Trophoblast cell (in vitro differentiated cells and primary cell): ENCODE data around the gene RAD9B.

Experiments
- DNase-seq, 2 donors: peaks; one replicate each; pipeline ENCODE4 v3.0.0-alpha.2; 2016
- H2AFZ ChIP-seq: 2 replicates; pipeline ENCODE4 v1.6.1; 2013; ENCODE audit warnings: low read length, moderate library complexity, mild to moderate bottlenecking; ENCODE audit not compliant: insufficient read depth, poor library complexity
- H2AK5ac ChIP-seq: 2 replicates; pipeline ENCODE4 v1.6.1; 2013; ENCODE audit warnings: mild to moderate bottlenecking, low read length
- H2BK120ac ChIP-seq: 2 replicates; pipeline ENCODE4 v1.6.1; 2013; ENCODE audit warnings: low read length, mild to moderate bottlenecking, moderate library complexity; ENCODE audit not compliant: insufficient read depth, poor library complexity
- H2BK12ac ChIP-seq: 2 replicates; pipeline ENCODE4 v1.6.1; 2013; ENCODE audit warnings: mild to moderate bottlenecking, low read length, moderate library complexity
- H2BK5ac ChIP-seq: 2 replicates; pipeline ENCODE4 v1.6.1; 2013; ENCODE audit warnings: low read length, low read depth, moderate library complexity, mild to moderate bottlenecking; ENCODE audit not compliant: poor library complexity
- H3K14ac ChIP-seq: 2 replicates; pipeline ENCODE4 v1.6.1; 2013; ENCODE audit warnings: mild to moderate bottlenecking, low read length
- H3K18ac ChIP-seq: 2 replicates; pipeline ENCODE4 v1.6.1; 2013; ENCODE audit warnings: mild to moderate bottlenecking, low read length
- H3K23ac ChIP-seq: 2 replicates; pipeline ENCODE4 v1.6.1; 2013; ENCODE audit warnings: low read length
- H3K27ac ChIP-seq: 2 replicates; pipeline ENCODE4 v1.5.1; 2013; ENCODE audit warnings: low read depth, mild to moderate bottlenecking, inconsistent platforms, low read length, moderate library complexity
- H3K27me3 ChIP-seq: 2 replicates; pipeline ENCODE4 v1.6.1; 2013; ENCODE audit warnings: inconsistent platforms, mild to moderate bottlenecking, low read length, moderate library complexity; ENCODE audit not compliant: insufficient read depth
- H3K36me3 ChIP-seq, 2 experiments: 1 replicate in 1 of 2; 2 replicates in 1 of 2; pipeline ENCODE4 v1.6.1; 2013; ENCODE audit warnings: low read length in 2 of 2, mild to moderate bottlenecking in 2 of 2, moderate library complexity in 1 of 2; ENCODE audit not compliant: insufficient read depth in 2 of 2, control insufficient read depth in 1 of 2
- H3K4ac ChIP-seq: 2 replicates; pipeline ENCODE4 v1.6.1; 2013; ENCODE audit warnings: low read depth, mild to moderate bottlenecking, low read length, moderate library complexity
- H3K4me1 ChIP-seq, 2 experiments: 1 replicate in 1 of 2; 2 replicates in 1 of 2; pipeline ENCODE4 v1.6.1; 2013; ENCODE audit warnings: low read length in 2 of 2, mild to moderate bottlenecking in 2 of 2, moderate library complexity in 1 of 2; ENCODE audit not compliant: insufficient read depth in 2 of 2, control insufficient read depth in 1 of 2
- H3K4me2 ChIP-seq: 2 replicates; pipeline ENCODE4 v1.6.1; 2013; ENCODE audit warnings: inconsistent platforms, mild to moderate bottlenecking, low read length, moderate library complexity
- H3K4me3 ChIP-seq: 2 replicates; pipeline ENCODE4 v1.5.1; 2013; ENCODE audit warnings: mild to moderate bottlenecking, low read depth, low read length, inconsistent platforms
- H3K79me1 ChIP-seq: one replicate; pipeline ENCODE4 v1.6.1; 2013; ENCODE audit warnings: low read length
- H3K79me2 ChIP-seq: 2 replicates; pipeline ENCODE4 v1.6.1; 2013; ENCODE audit warnings: low read length, mild to moderate bottlenecking; ENCODE audit not compliant: control insufficient read depth, insufficient read depth, poor library complexity
- H3K9ac ChIP-seq: 2 replicates; pipeline ENCODE4 v1.6.1; 2013; ENCODE audit warnings: mild to moderate bottlenecking, low read length
- H3K9me3 ChIP-seq: 2 replicates; pipeline ENCODE4 v1.6.1; 2013; ENCODE audit warnings: low read depth, mild to moderate bottlenecking, control low read depth, inconsistent platforms, low read length; ENCODE audit not compliant: insufficient read depth
- H4K12ac ChIP-seq: 2 replicates; pipeline ENCODE4 v1.6.1; 2013; ENCODE audit warnings: low read depth, mild to moderate bottlenecking, low read length, moderate library complexity
- H4K8ac ChIP-seq: 2 replicates; pipeline ENCODE4 v1.6.1; 2013; ENCODE audit warnings: low read depth, mild to moderate bottlenecking, low read length, moderate library complexity
- H4K91ac ChIP-seq: one replicate; pipeline ENCODE4 v1.6.1; 2013; ENCODE audit warnings: low read depth, mild to moderate bottlenecking, low read length, moderate library complexity
- WGBS: extraction: QIAGEN DNeasy Blood & Tissue Kit; methylation state at CpG from one replicate; pipeline ENCODE4 v1.1.7; 2013; ENCODE audit warnings: missing lambda C conversion rate; ENCODE audit not compliant: insufficient read length, insufficient coverage; ENCODE audit errors: extremely low coverage; 5-methylcytosine and 5-hydroxymethylcytosine counted together

The RAD9B gene

DNA sequence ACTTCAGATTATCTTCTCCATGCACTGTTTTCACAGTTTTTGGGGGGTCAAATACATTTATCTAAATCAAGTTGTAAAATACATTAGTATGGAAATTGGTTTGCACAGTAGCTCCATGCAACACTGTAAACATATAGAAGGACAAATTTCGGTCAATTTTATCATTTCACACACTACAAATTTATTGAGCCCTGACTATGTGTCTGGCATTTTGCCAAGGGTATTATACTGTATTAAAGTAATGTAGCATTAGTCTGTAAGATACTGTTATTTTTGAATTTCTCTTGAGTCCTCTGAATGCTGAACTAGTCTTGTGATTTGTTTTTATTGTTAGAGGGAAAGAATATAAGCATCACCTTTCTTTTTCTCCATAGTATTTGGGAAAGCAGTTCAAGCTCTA lies 1.3 kb downstream of the RAD9B start:
- H4K12ac ChIP-seq, result no peak overlapping the region

DNA sequence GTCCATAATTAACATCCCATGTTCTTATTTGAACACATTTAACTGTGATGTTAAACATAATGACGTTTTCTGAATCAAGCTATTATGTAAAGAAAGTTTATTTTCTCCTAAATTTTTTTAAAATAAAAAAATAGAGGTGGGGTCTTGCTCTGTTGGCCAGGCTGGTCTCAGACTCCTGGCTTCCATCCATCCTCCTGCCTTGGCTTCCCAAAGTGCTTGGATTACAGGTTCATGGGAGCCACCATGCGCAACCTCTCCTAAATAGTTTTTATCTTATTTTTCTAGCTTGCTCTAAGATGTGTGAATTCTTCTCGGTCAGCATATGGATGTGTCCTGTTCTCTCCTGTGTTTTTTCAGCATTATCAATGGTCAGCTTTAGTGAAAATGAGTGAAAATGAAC lies 3.2 kb downstream of the RAD9B start:
- H3K14ac ChIP-seq, result no peak overlapping the region
- no peak overlapping the region for H4K8ac ChIP-seq
- H3K9me3 ChIP-seq, result no peaks in the 10 kb centered on the region
- H2BK12ac ChIP-seq, result no peak overlapping the region
- H3K36me3 ChIP-seq, result no peaks in the 10 kb centered on the region
- no peak overlapping the region for H2AFZ ChIP-seq
- H3K4me1 ChIP-seq, result peaks cover 7% of the 10 kb centered on the region in 2 experiments
- no peak for DNase-seq
- H3K27me3 ChIP-seq, result no peaks in the 10 kb centered on the region
- H3K23ac ChIP-seq, result no peak overlapping the region
- peaks cover 5% of the 10 kb centered on the region for H3K79me1 ChIP-seq
- no peak overlapping the region for H2BK120ac ChIP-seq
- no peak overlapping the region for H4K91ac ChIP-seq
- no peak overlapping the region for H2AK5ac ChIP-seq
- H3K79me2 ChIP-seq, result peaks cover 5% of the 10 kb centered on the region
- H2BK5ac ChIP-seq, result no peak overlapping the region
- H3K27ac ChIP-seq, result no peak overlapping the region
- no peak overlapping the region for H4K12ac ChIP-seq
- no peak overlapping the region for H3K4ac ChIP-seq
- no peak overlapping the region for H3K18ac ChIP-seq
- no peak overlapping the region for H3K4me3 ChIP-seq
- no CpG with 5 or more reads among the region's 3 CpGs for WGBS
- H3K9ac ChIP-seq, result no peak overlapping the region
- no peak overlapping the region for H3K4me2 ChIP-seq

More for the DNA sequence above, 1.3 kb downstream of the RAD9B start:
- Histone ChIP-seq H3K23ac (no peak overlapping the region), H3K4me3 (no peak overlapping the region), H3K36me3 (no peaks in the 10 kb centered on the region), H3K18ac (no peak overlapping the region), H3K27ac (no peak overlapping the region), H3K79me2 (peaks cover 5% of the 10 kb centered on the region), H2BK120ac (no peak overlapping the region), H2AK5ac (no peak overlapping the region), H2BK12ac (no peak overlapping the region), H3K9ac (no peak overlapping the region), H3K4me2 (no peak overlapping the region), H3K4me1 (peaks cover 7% of the 10 kb centered on the region in 2 experiments), H3K4ac (no peak overlapping the region), H3K14ac (no peak overlapping the region), H4K91ac (no peak overlapping the region), H3K27me3 (no peaks in the 10 kb centered on the region), H4K8ac (no peak overlapping the region), H2AFZ (no peak overlapping the region), H3K9me3 (no peaks in the 10 kb centered on the region), H2BK5ac (no peak overlapping the region), H3K79me1 (peaks cover 5% of the 10 kb centered on the region)
- no peak for DNase-seq
- WGBS, result no CpG with 5 or more reads among the region's 1 CpG

DNA sequence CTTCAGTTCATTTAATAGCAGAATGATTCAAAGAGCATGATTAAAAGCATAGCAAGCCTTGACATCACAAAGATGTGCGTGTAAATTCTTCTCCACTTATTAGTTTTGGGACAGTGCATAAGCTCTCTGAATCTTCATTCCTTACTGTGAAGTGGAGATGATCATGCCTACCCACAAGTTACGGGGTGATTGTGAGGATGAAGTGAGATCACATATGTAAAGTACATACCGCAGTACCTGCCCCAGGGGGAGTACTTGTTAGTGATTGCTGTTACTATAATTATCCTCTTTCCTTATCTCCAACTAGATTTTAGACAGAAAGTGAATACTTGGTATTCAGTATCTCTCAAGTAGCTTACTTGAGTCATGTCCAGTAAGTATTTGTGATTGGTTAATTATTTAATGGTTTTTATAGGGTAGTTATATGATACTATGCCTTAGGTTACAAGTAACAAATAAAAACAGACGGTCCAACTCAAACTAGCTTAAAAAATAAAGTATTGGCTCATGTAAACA lies 6.0 kb downstream of the RAD9B start:
- H3K27ac ChIP-seq, result no peak overlapping the region
- no peak overlapping the region for H3K18ac ChIP-seq
- H2BK12ac ChIP-seq, result no peak overlapping the region
- no peaks in the 10 kb centered on the region for H3K9me3 ChIP-seq
- H3K4ac ChIP-seq, result no peak overlapping the region
- no peak overlapping the region for H4K8ac ChIP-seq
- no peaks in the 10 kb centered on the region for H3K27me3 ChIP-seq
- no peaks in the 10 kb centered on the region for H3K79me2 ChIP-seq
- H2AK5ac ChIP-seq, result no peak overlapping the region
- H3K36me3 ChIP-seq, result no peaks in the 10 kb centered on the region
- DNase-seq, result peak; percentile 7 to 21
- no peak overlapping the region for H3K4me3 ChIP-seq
- no peak overlapping the region for H3K23ac ChIP-seq
- H3K79me1 ChIP-seq, result no peaks in the 10 kb centered on the region
- no peak overlapping the region for H3K9ac ChIP-seq
- H3K4me1 ChIP-seq, result no peaks in the 10 kb centered on the region
- H2BK120ac ChIP-seq, result no peak overlapping the region
- H2AFZ ChIP-seq, result no peak overlapping the region
- H3K14ac ChIP-seq, result no peak overlapping the region
- no peak overlapping the region for H4K12ac ChIP-seq
- H4K91ac ChIP-seq, result no peak overlapping the region
- no peak overlapping the region for H3K4me2 ChIP-seq
- no peak overlapping the region for H2BK5ac ChIP-seq
- WGBS, result no CpG with 5 or more reads among the region's 4 CpGs

GRCh38 chr12:110513842-110514241 lies 11.7 kb downstream of the RAD9B start:
- no peak for DNase-seq
- no peak overlapping the region for H3K14ac ChIP-seq

More at GRCh38 chr12:110513842-110514241, 11.7 kb downstream of the RAD9B start:
- Histone ChIP-seq H3K79me1 (no peaks in the 10 kb centered on the region), H4K12ac (no peak overlapping the region), H3K4ac (no peak overlapping the region), H2BK12ac (no peak overlapping the region), H2AK5ac (no peak overlapping the region), H2BK120ac (no peak overlapping the region), H4K8ac (no peak overlapping the region), H2BK5ac (no peak overlapping the region), H3K4me1 (no peaks in the 10 kb centered on the region), H3K27me3 (no peaks in the 10 kb centered on the region), H3K18ac (no peak overlapping the region), H3K9ac (no peak overlapping the region), H4K91ac (no peak overlapping the region), H3K9me3 (no peaks in the 10 kb centered on the region), H3K27ac (no peak overlapping the region), H3K4me2 (no peak overlapping the region), H2AFZ (no peak overlapping the region), H3K79me2 (no peaks in the 10 kb centered on the region), H3K23ac (no peak overlapping the region), H3K4me3 (no peak overlapping the region), H3K36me3 (no peaks in the 10 kb centered on the region)
- no CpG with 5 or more reads among the region's 6 CpGs for WGBS
